Measurements from ENCODE around the gene SNRNP27.
"Not testable (repeated sequence)": the region's sequence is repeated elsewhere in the genome, so short reads cannot be mapped to it uniquely, and the experiment has no call there.

The SNRNP27 gene

GRCh38 chr2:69948032-69948962 lies 54.5 kb downstream of the SNRNP27 start:
- DNase-seq: no peak

GRCh38 chr2:69948963-69949645 lies 55.3 kb downstream of the SNRNP27 start:
- DNase-seq: no peak

- DNase-seq: no peak
These were observed 56.5 kb downstream of the SNRNP27 start for GRCh38 chr2:69950241-69950640.

- not testable (repeated sequence) for DNase-seq
These were observed 56.9 kb downstream of the SNRNP27 start for GRCh38 chr2:69950671-69951070.

- DNase-seq: no peak
These were observed 58.8 kb downstream of the SNRNP27 start for GRCh38 chr2:69952336-69953115.

GRCh38 chr2:69954084-69954483 lies 60.3 kb downstream of the SNRNP27 start:
- DNase-seq: no peak

Data from NCI-H510A treated with DMSO at 0.1 percent for 48 hours (cell line).